Kidney (tissue), 14 donors: ENCODE data around the gene ERGIC1. TPM values are rescaled to one million over a fixed set of nuclear protein-coding genes. Genes with fewer than 3 reads are reported as not detected.
A peak's percentile ranks its signal among the peaks of the same experiment; 100 is the strongest.

ENCODE experiments used
- DNase-seq, 5 donors: peaks; one replicate each; pipeline ENCODE4 v3.0.0-alpha.2; 2013 to 2020
- FAIRE-seq: peaks from 2 replicates; lab custom pipeline; 2012; peaks lifted over from hg19 to GRCh38; lab: Jason Lieb, UNC
- H3K27ac ChIP-seq, 2 donors: one replicate each; pipeline ENCODE4 v1.7.0; 2013; ENCODE audit warnings: low read depth in 2 of 2, low read length in 2 of 2, inconsistent platforms in 1 of 2
- H3K27me3 ChIP-seq: one replicate; pipeline ENCODE4 v1.7.1; 2013; ENCODE audit warnings: low read length, inconsistent platforms; ENCODE audit not compliant: control insufficient read depth, insufficient read depth
- H3K36me3 ChIP-seq, 3 donors: one replicate each; pipeline versions ENCODE4 v1.7.0 to v1.7.1; 2013; ENCODE audit warnings: low read length in 3 of 3, control low read depth in 1 of 3, inconsistent platforms in 1 of 3; ENCODE audit not compliant: insufficient read depth in 3 of 3, control insufficient read depth in 2 of 3
- H3K4me1 ChIP-seq, 3 donors: one replicate each; pipeline versions ENCODE4 v1.7.0 to v1.7.1; 2013; ENCODE audit warnings: low read length in 3 of 3, inconsistent platforms in 1 of 3, low read depth in 1 of 3; ENCODE audit not compliant: control insufficient read depth in 2 of 3, insufficient read depth in 2 of 3
- H3K4me3 ChIP-seq, 3 donors: one replicate each; pipeline versions ENCODE4 v1.7.0 to v1.8.1; 2013; ENCODE audit warnings: low read length in 3 of 3, control low read depth in 1 of 3, inconsistent platforms in 1 of 3
- H3K9ac ChIP-seq, 3 donors: one replicate each; pipeline versions ENCODE4 v1.7.0 to v1.7.1; 2013; ENCODE audit warnings: low read length in 3 of 3, control low read depth in 1 of 3, inconsistent platforms in 1 of 3
- H3K9me3 ChIP-seq, 3 donors: one replicate each; pipeline versions ENCODE4 v1.7.0 to v1.7.1; 2013; ENCODE audit warnings: low read length in 3 of 3, control low read depth in 1 of 3, inconsistent platforms in 1 of 3; ENCODE audit not compliant: control insufficient read depth in 2 of 3, insufficient read depth in 1 of 3
- intact Hi-C: fragments of 100-400 bp; cut with DNase I; formaldehyde crosslinking; loops from one replicate; pipeline ENCODE4 v1.11.1; 2022
- polyA plus RNA-seq: library from polyadenylated mRNA; stranded (reverse); fragments of 350-450 nt; fragmentation: Illumina TruSeq; extraction: RNeasy Lipid Tissue Mini Kit (QIAGEN cat#74804); gene quantifications from one replicate; pipeline ENCODE4 v1.2.3, GENCODE V29; 2014; ENCODE audit warnings: low read depth, low replicate concordance; ENCODE audit not compliant: insufficient read depth
- total RNA-seq: library from RNA; stranded (reverse); fragmentation: NEBNext Ultra II Directional; extraction: Animal tissue kit (Norgen Biotek cat#: 25700); gene quantifications from one replicate; pipeline ENCODE4 v1.2.1, GENCODE V29; 2021
- TF ChIP-seq, protein P1 (sequence below): IDR thresholded peaks from 3 replicates; pipeline ENCODE4 v1.5.1; 2012; ENCODE audit warnings: mild to moderate bottlenecking, moderate library complexity, borderline replicate concordance; ENCODE audit not compliant: insufficient read depth; ENCODE audit errors: extremely low read depth
- donor health status: control.
- donor health status: control.
- donor health status: control.
- donor health status: control.
- donor health status: control.
- donor health status: DM: yes; HTN: yes; CAD: no.
- donor health status: Normal renal cell carcinoma (clear cell type).

Gene ERGIC1
- total and polyA plus RNA-seq, 2 donors from 2014 or later: 88.0 to 183 TPM

DNA sequence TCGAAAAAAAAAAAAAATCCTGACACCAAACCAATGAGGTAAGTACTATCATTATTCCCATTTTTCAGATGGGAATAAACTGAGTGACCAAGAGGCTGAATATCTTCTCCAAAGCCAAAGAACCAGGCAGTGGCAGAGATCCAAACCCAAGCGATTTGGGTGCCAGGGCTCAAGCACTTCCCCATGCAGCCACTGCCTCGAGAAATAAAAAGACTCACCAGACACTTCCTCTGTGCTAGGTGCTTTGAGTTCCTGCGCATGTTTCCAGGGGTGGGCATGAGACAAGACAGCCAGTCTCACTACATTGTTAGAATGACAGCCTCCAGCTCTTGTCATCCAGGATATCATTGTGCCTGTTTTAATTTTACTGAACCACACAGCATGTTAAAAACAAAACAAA, 122.9 kb downstream of the ERGIC1 start:
- no peaks in the 10 kb centered on the region for H3K9me3 ChIP-seq
- H3K9ac ChIP-seq: no peak overlapping the region
- no peak overlapping the region for H3K27ac ChIP-seq
- FAIRE-seq (no peak), DNase-seq (peak in 1 of 5 donors; percentile 22)
- H3K4me3 ChIP-seq: no peak overlapping the region
- TF ChIP-seq, protein P1, sequence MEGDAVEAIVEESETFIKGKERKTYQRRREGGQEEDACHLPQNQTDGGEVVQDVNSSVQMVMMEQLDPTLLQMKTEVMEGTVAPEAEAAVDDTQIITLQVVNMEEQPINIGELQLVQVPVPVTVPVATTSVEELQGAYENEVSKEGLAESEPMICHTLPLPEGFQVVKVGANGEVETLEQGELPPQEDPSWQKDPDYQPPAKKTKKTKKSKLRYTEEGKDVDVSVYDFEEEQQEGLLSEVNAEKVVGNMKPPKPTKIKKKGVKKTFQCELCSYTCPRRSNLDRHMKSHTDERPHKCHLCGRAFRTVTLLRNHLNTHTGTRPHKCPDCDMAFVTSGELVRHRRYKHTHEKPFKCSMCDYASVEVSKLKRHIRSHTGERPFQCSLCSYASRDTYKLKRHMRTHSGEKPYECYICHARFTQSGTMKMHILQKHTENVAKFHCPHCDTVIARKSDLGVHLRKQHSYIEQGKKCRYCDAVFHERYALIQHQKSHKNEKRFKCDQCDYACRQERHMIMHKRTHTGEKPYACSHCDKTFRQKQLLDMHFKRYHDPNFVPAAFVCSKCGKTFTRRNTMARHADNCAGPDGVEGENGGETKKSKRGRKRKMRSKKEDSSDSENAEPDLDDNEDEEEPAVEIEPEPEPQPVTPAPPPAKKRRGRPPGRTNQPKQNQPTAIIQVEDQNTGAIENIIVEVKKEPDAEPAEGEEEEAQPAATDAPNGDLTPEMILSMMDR: no peak
- peaks cover 0 to 7% (median 3%) of the 10 kb centered on the region in 3 donors for H3K4me1 ChIP-seq
- H3K36me3 ChIP-seq: peaks cover 0 to 3% (median 0%) of the 10 kb centered on the region in 3 donors
- H3K27me3 ChIP-seq: no peaks in the 10 kb centered on the region
- intact Hi-C loops: no loop called here

DNA sequence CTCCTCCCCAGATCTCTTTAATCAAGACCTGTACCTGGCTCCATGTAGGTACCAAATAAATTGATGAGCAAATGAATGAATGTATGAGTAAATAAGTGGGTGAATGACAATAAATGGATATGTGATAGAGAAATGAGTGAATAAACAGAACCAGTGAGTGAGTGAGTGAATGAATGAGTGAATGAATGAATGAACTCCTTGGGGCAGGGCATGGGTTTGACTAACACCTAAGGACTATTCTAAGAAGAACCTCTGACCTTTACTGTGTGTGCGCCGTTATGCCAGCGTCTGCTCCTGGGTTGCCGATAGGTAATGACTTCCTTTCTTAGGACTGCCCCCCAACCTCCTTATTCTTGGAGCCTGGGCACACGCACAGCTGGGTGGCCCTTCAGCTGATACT, 123.4 kb downstream of the ERGIC1 start:
- DNase-seq (no peak), FAIRE-seq (no peak)
- no peak overlapping the region for H3K4me3 ChIP-seq
- H3K27me3 ChIP-seq: no peaks in the 10 kb centered on the region
- no peak overlapping the region for H3K9ac ChIP-seq
- intact Hi-C loops: no loop called here
- peaks cover 0 to 3% (median 0%) of the 10 kb centered on the region in 3 donors for H3K36me3 ChIP-seq
- TF ChIP-seq, protein P1: no peak
- H3K27ac ChIP-seq: no peak overlapping the region
- no peaks in the 10 kb centered on the region for H3K9me3 ChIP-seq
- peaks cover 0 to 7% (median 3%) of the 10 kb centered on the region in 3 donors for H3K4me1 ChIP-seq

DNA sequence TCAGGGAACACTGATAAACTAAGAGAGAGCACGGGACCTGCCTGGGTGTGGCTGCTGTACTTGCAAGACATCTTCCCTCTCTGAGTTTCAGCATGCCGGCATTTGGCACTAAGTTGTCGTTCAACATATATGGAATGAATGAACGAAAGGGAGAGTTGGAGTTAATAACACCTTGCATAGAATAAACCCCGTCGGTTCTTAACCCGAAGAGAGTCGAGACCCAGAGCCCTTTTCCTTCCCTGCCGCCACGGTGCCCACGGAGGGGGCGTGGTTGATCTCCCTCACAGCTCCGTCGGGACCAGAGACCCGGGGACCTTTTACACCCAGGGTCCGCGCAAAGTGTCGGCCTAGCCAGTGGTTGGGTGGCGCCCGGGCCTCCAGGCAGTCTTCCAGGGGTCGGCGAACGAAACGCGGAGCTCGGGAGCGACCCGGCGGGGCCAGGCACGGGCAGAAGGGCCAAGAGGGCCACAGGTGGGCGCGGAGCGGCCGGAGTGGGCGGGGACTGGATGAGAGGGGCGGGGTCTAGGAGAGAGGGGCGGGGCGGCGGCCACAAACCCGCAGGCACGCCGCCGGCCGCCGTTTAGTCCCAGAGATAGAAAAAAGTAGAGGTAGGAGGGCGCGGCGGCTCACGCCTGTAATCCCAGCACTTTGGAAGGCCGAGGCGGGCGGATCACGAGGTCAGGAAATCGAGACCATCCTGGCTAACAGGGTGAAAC, 124.4 kb downstream of the ERGIC1 start:
- H3K36me3 ChIP-seq: peaks cover 0 to 3% (median 0%) of the 10 kb centered on the region in 3 donors
- H3K27me3 ChIP-seq: no peaks in the 10 kb centered on the region
- H3K4me3 ChIP-seq: peak overlapping the region; percentile 7 to 99 (median 35)
- no peaks in the 10 kb centered on the region for H3K9me3 ChIP-seq
- peak overlapping the region in 2 of 3 donors; percentile 7 to 31 for H3K9ac ChIP-seq
- no peak for FAIRE-seq
- peaks cover 0 to 7% (median 3%) of the 10 kb centered on the region in 3 donors for H3K4me1 ChIP-seq
- TF ChIP-seq, protein P1: no peak
- DNase-seq: peak; percentile 70 to 89 (median 79)
- peak overlapping the region in 1 of 2 donors; percentile 74 for H3K27ac ChIP-seq
- intact Hi-C loops: no loop called here
